ENCODE data around the gene INMT. TPM values are rescaled to one million over a fixed set of nuclear protein-coding genes. Genes with fewer than 3 reads are reported as not detected.

Gene INMT
- 0.30 TPM in 1 of 2 replicates, not detected in the other for total RNA-seq

DNA sequence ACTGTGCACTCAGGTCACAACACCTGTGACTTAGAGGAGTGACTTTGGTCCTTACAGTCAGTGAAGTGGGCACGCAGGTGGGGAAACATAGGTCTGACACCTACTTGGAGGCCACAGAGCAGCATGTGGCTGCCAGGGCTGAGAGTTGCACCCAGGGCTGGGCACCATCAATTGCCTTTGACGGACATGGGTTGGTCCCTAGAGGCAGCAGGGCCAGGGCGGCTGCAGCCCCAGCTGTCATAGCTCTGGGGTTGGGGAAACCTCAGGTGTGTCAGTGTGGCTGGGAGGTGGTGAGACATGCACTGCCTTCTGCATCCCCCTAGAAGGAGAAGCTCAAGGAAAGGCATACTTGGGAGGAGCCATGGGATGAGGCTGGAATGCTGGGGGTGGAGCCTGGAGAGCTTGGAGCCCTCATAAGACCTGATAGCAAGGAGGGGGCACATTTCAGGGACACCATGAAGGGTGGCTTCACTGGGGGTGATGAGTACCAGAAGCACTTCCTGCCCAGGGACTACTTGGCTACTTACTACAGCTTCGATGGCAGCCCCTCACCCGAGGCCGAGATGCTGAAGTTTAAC lies at the start of gene INMT:
INMT (plus strand) TSS at position 440 of the 578 bp plus-strand sequence; CDS start at position 456, 16 bp downstream.

DNA sequence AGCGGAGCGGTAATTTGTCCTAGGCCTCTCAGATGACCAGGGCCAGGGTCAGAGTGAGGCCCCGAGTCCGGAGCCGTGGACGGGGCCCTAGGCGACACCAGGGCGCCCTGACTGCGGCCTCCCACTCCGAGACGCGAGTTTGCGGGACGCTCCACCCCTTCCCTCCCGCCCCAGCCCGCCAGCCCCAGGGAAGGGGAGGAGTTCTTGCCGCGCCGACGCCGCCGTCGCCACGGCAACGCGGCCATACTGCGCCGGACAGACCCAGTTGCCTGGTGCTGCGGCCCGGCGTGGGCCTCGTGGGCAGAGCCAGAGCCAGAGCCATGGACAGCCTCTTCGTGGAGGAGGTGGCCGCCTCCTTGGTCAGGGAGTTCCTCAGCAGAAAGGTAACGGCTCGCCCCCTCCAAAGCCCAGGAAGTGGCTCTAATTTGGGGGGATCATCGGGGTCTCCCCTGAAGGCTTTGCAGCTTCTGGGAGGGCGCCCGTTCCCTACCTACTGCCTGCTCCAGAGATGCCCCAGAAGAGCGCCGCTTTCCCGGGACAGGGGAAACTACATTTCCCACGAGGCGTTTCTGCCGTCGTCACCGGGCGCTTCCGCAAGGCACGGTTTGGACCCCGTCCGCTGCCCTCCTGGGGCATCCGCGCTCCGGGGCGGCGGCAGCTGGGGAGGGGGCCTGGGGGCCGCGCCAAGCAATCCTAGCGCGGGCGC lies 19.4 kb downstream of the INMT start, which contains the start of gene MINDY4:
MINDY4 (plus strand) TSS at position 244 of the 706 bp plus-strand sequence; CDS start at position 321, 77 bp downstream.

Other genes starting within 250 kb of the INMT start
- 19.0 and 20.2 TPM in 2 replicates for gene GGCT, start 247.3 kb upstream of the INMT start, total RNA-seq
- 287 and 424 TPM in 2 replicates for gene GARS1, start 157.3 kb upstream of the INMT start, total RNA-seq
- gene CRHR2, start 69.7 kb upstream of the INMT start, total RNA-seq = not detected in 2 replicates
- gene MINDY4, start 19.3 kb downstream of the INMT start, total RNA-seq = 3.9 and 5.4 TPM in 2 replicates
- 19.5 and 27.0 TPM in 2 replicates for gene AQP1, start 159.7 kb downstream of the INMT start, total RNA-seq
- gene GHRHR, start 211.8 kb downstream of the INMT start, total RNA-seq = not detected in 2 replicates

All from smooth muscle cell of the umbilical artery (primary cell).